SK-N-SH (cell line): Measurements from ENCODE around the gene DOK6. TPM values are rescaled to one million over a fixed set of nuclear protein-coding genes. Genes with fewer than 3 reads are reported as not detected.

Experiments used
- CTCF ChIA-PET: fragments of 300-600, 350-600 bp; formaldehyde crosslinking; extraction: SDS; loops from one replicate; lab custom pipeline; 2021; lab: Yijun Ruan, JAX
- POLR2A ChIA-PET: fragments of 350-600 bp; sonication (Branson Sonifier 250); formaldehyde crosslinking; extraction: SDS; loops from one replicate; lab custom pipeline; 2020; ENCODE audit warnings: antibody characterized with exemption, inconsistent platforms; lab: Yijun Ruan, JAX
- DNase-seq: peaks from one replicate; pipeline ENCODE4 v3.0.0; 2012
- H2AFZ ChIP-seq: fragments of 200-600 bp; sonication (generic); 2 replicates; pipeline ENCODE4 v1.8.1; 2016; ENCODE audit warnings: antibody characterized with exemption, mild to moderate bottlenecking, low read depth
- H3F3A ChIP-seq: fragments of 200-600 bp; sonication (generic); replicated peaks from 2 replicates; pipeline ENCODE3; 2016; ENCODE audit warnings: antibody characterized with exemption, mild to moderate bottlenecking; ENCODE audit not compliant: insufficient read depth
- H3K27ac ChIP-seq, 2 experiments: fragments of 200-500 bp in 1 of 2; fragments of 200-600 bp in 1 of 2; sonication (Bioruptor generic) in 1 of 2; sonication (generic), shearing (Covaris generic) in 1 of 2; 2 replicates each; pipeline versions ENCODE4 v1.5.1 to v1.6.1; 2014 to 2016; ENCODE audit warnings: low read depth in 2 of 2, inconsistent platforms in 1 of 2, low read length in 1 of 2, mild to moderate bottlenecking in 1 of 2, mixed read lengths in 1 of 2
- H3K27me3 ChIP-seq: fragments of 200-600 bp; sonication (generic), shearing (Covaris generic); 2 replicates; pipeline ENCODE4 v1.6.1; 2016; ENCODE audit warnings: mixed run types; ENCODE audit not compliant: insufficient read depth
- H3K36me3 ChIP-seq, 2 experiments: fragments of 200-500 bp in 1 of 2; fragments of 200-600 bp in 1 of 2; sonication (Bioruptor generic) in 1 of 2; sonication (generic) in 1 of 2; replicated peaks in 1 of 2; 2 replicates each; pipeline versions ENCODE3 to v1.5.1; 2014 to 2016; ENCODE audit warnings: low read length in 1 of 2, mild to moderate bottlenecking in 1 of 2; ENCODE audit not compliant: insufficient read depth in 2 of 2, control insufficient read depth in 1 of 2
- H3K4me1 ChIP-seq, 2 experiments: fragments of 200-500 bp in 1 of 2; fragments of 200-600 bp in 1 of 2; sonication (Bioruptor generic) in 1 of 2; sonication (generic), shearing (Covaris generic) in 1 of 2; 2 replicates each; pipeline versions ENCODE4 v1.5.1 to v1.6.1; 2014 to 2016; ENCODE audit warnings: low read depth in 1 of 2, low read length in 1 of 2, mixed run types in 1 of 2; ENCODE audit not compliant: insufficient read depth in 2 of 2, control insufficient read depth in 1 of 2
- H3K4me2 ChIP-seq: fragments of 200-600 bp; sonication (generic), shearing (Covaris generic); 2 replicates; pipeline ENCODE4 v1.6.1; 2017; ENCODE audit warnings: mixed run types
- H3K4me3 ChIP-seq, 2 experiments: fragments of 200-500 bp in 1 of 2; fragments of 200-600 bp in 1 of 2; sonication (Bioruptor generic) in 1 of 2; sonication (generic), shearing (Covaris generic) in 1 of 2; 2 replicates each; pipeline versions ENCODE4 v1.5.1 to v1.8.1; 2014 to 2016; ENCODE audit warnings: low read depth in 2 of 2, inconsistent platforms in 1 of 2, low read length in 1 of 2, mild to moderate bottlenecking in 1 of 2, mixed read lengths in 1 of 2, moderate library complexity in 1 of 2
- H3K79me2 ChIP-seq: fragments of 200-600 bp; sonication (generic); 2 replicates; pipeline ENCODE4 v1.8.1; 2017; ENCODE audit warnings: mild to moderate bottlenecking; ENCODE audit not compliant: insufficient read depth
- H3K9ac ChIP-seq: fragments of 200-600 bp; sonication (generic); 2 replicates; pipeline ENCODE4 v1.6.1; 2017; ENCODE audit warnings: mixed run types
- H3K9me2 ChIP-seq: fragments of 200-600 bp; sonication (generic); 2 replicates; pipeline ENCODE4 v1.6.1; 2017; ENCODE audit warnings: mixed run types
- H3K9me3 ChIP-seq: fragments of 200-600 bp; sonication (generic); 2 replicates; pipeline ENCODE4 v1.6.1; 2017; ENCODE audit warnings: mixed run types, mild to moderate bottlenecking, moderate library complexity
- H4K20me1 ChIP-seq: fragments of 200-600 bp; sonication (generic); 2 replicates; pipeline ENCODE4 v1.6.1; 2017; ENCODE audit warnings: mild to moderate bottlenecking, mixed run types; ENCODE audit not compliant: insufficient read depth
- CTCF ChIP-seq: fragments of 200-600 bp; sonication (generic); IDR thresholded peaks from 2 replicates; pipeline ENCODE4 v1.6.1; 2017; ENCODE audit warnings: antibody characterized with exemption, mild to moderate bottlenecking, moderate library complexity
- ELF1 ChIP-seq: IDR thresholded peaks from 2 replicates; pipeline ENCODE4 v1.4.0; 2012
- EP300 ChIP-seq, 2 experiments: IDR thresholded peaks; 2 replicates each; pipeline versions ENCODE4 v1.4.0 to v1.6.1; 2012; ENCODE audit warnings: borderline replicate concordance in 1 of 2, low read depth in 1 of 2, low read length in 1 of 2
- FOSL2 ChIP-seq: IDR thresholded peaks from 2 replicates; pipeline ENCODE4 v1.4.0; 2012; ENCODE audit warnings: low read depth, mild to moderate bottlenecking, moderate library complexity, borderline replicate concordance
- FOXM1 ChIP-seq: IDR thresholded peaks from 2 replicates; pipeline ENCODE4 v1.4.0; 2012; ENCODE audit warnings: low read depth, mild to moderate bottlenecking
- GABPA ChIP-seq: IDR thresholded peaks from 2 replicates; pipeline ENCODE4 v1.4.0; 2012; ENCODE audit warnings: low read depth, mild to moderate bottlenecking
- IRF3 ChIP-seq: fragments of 150-350 bp; IDR thresholded peaks from 2 replicates; pipeline ENCODE4 v1.6.1; 2016; ENCODE audit warnings: mild to moderate bottlenecking, low read depth, low read length
- JUND ChIP-seq: IDR thresholded peaks from 2 replicates; pipeline ENCODE4 v1.4.0; 2012
- MAX ChIP-seq: IDR thresholded peaks from 2 replicates; pipeline ENCODE4 v1.4.0; 2012; ENCODE audit warnings: low read depth
- MEF2A ChIP-seq: IDR thresholded peaks from 2 replicates; pipeline ENCODE4 v1.4.0; 2012; ENCODE audit warnings: low read depth, borderline replicate concordance
- MXI1 ChIP-seq: IDR thresholded peaks from 2 replicates; pipeline ENCODE4 v1.6.1; 2012; ENCODE audit warnings: mild to moderate bottlenecking, low read depth, low read length, improper control_type of control experiment
- NRF1 ChIP-seq: IDR thresholded peaks from 2 replicates; pipeline ENCODE4 v1.6.1; 2012; ENCODE audit warnings: low read depth, mild to moderate bottlenecking, low read length
- PBX3 ChIP-seq: IDR thresholded peaks from 2 replicates; pipeline ENCODE4; 2012
- POLR2AphosphoS5 ChIP-seq: IDR thresholded peaks from 2 replicates; pipeline ENCODE4 v1.6.1; 2012; ENCODE audit warnings: low read depth, low read length
- RXRA ChIP-seq: IDR thresholded peaks from 2 replicates; pipeline ENCODE4 v1.4.0; 2012; ENCODE audit warnings: low read depth, mild to moderate bottlenecking, borderline replicate concordance
- SIN3A ChIP-seq: IDR thresholded peaks from 2 replicates; pipeline ENCODE4 v1.6.1; 2012; ENCODE audit warnings: low read depth, mild to moderate bottlenecking, low read length, moderate library complexity, borderline replicate concordance
- SMC3 ChIP-seq: IDR thresholded peaks from 2 replicates; pipeline ENCODE4 v1.6.1; 2012; ENCODE audit warnings: low read depth, low read length, improper control_type of control experiment
- TAF1 ChIP-seq: IDR thresholded peaks from 2 replicates; pipeline ENCODE4 v1.6.1; 2012; ENCODE audit warnings: low read depth, mild to moderate bottlenecking, low read length, moderate library complexity, borderline replicate concordance
- USF2 ChIP-seq: fragments of 150-350 bp; IDR thresholded peaks from 2 replicates; pipeline ENCODE4 v1.6.1; 2017; ENCODE audit warnings: antibody characterized with exemption, low read length, low read depth, borderline replicate concordance
- YY1 ChIP-seq: IDR thresholded peaks from 2 replicates; pipeline ENCODE4 v1.4.0; 2012; ENCODE audit warnings: low read depth, mild to moderate bottlenecking
- whole genome bisulfite sequencing: methylation state at CpG from one replicate; pipeline ENCODE4 v1.1.6; 2017; ENCODE audit warnings: low lambda C conversion rate; 5-methylcytosine and 5-hydroxymethylcytosine counted together
- polyA plus RNA-seq, 3 experiments: library from polyadenylated mRNA; depleted of rRNA; stranded (reverse); fragments of >200 nt; gene quantifications; 2 replicates each; pipeline ENCODE4 v1.2.3, GENCODE V29; 2012

DOK6 gene
- polyA plus RNA-seq, 1 of the 3 experiments (the other 2 are of a cell fraction): 3.9 TPM

GRCh38 chr18:69674966-69675365, 274.3 kb downstream of the DOK6 start:
- TF ChIP-seq RXRA (no peak), MXI1 (no peak), MEF2A (no peak), IRF3 (no peak), CTCF (no peak), SIN3A (no peak), FOSL2 (no peak), GABPA (no peak), FOXM1 (no peak), USF2 (no peak), MAX (no peak), POLR2AphosphoS5 (no peak), YY1 (no peak)
- WGBS: 86% methylated on average over 2 of the region's 2 CpGs

GRCh38 chr18:69677595-69677994, 276.9 kb downstream of the DOK6 start:
- Histone ChIP-seq H3K9ac (no peak overlapping the region), H3K79me2 (no peaks in the 10 kb centered on the region), H3K4me1 (no peaks in the 10 kb centered on the region; a peak in 1 of 4 replicates), H3K27me3 (no peaks in the 10 kb centered on the region), H3K27ac (no peak overlapping the region), H3K9me2 (no peaks in the 10 kb centered on the region), H2AFZ (no peak overlapping the region), H3K4me2 (no peak overlapping the region), H3K4me3 (no peak overlapping the region), H3F3A (no peaks in the 10 kb centered on the region), H3K9me3 (no peaks in the 10 kb centered on the region), H4K20me1 (no peaks in the 10 kb centered on the region), H3K36me3 (no peaks in the 10 kb centered on the region)
- CTCF ChIA-PET: interaction anchor here (0.6 kb wide), 1 partner anchor 271 kb away, joined by 3 read pairs; no protein-coding TSS in a partner anchor
- DNase-seq: no peak
- POLR2A ChIA-PET: no interaction called here
- 69% methylated on average over 5 of the region's 6 CpGs for WGBS
- TF ChIP-seq NRF1: no peak
- TF ChIP-seq SMC3: no peak
- no peak for TF ChIP-seq CTCF
- no peak for TF ChIP-seq IRF3
- no peak for TF ChIP-seq ELF1
- no peak for TF ChIP-seq RXRA
- TF ChIP-seq PBX3: no peak
- no peak for TF ChIP-seq JUND
- TF ChIP-seq EP300 (IDR thresholded peaks at IDR 0.05; ENCODE audit: borderline replicate concordance in 1 of 2, low read depth in 1 of 2, low read length in 1 of 2): no peak
- TF ChIP-seq TAF1: no peak
- no peak for TF ChIP-seq MXI1

More at GRCh38 chr18:69674966-69675365, 274.3 kb downstream of the DOK6 start:
- POLR2A ChIA-PET: no interaction called here
- Histone ChIP-seq H3K27me3 (no peaks in the 10 kb centered on the region), H3K27ac (no peak overlapping the region), H3F3A (no peaks in the 10 kb centered on the region), H3K36me3 (no peaks in the 10 kb centered on the region), H2AFZ (no peak overlapping the region), H3K9me2 (no peaks in the 10 kb centered on the region), H3K4me3 (no peak overlapping the region), H3K4me1 (no peaks in the 10 kb centered on the region; a peak in 1 of 4 replicates), H4K20me1 (no peaks in the 10 kb centered on the region), H3K9me3 (no peaks in the 10 kb centered on the region), H3K79me2 (no peaks in the 10 kb centered on the region), H3K9ac (no peak overlapping the region), H3K4me2 (no peak overlapping the region)
- CTCF ChIA-PET: no interaction called here
- DNase-seq: no peak
